PFSK-1 (cell line): Measurements from ENCODE around the gene FSHR.

Experiments
- FOXP2 ChIP-seq: optimal IDR thresholded peaks from 2 replicates; pipeline ENCODE3; 2011; ENCODE audit warnings: borderline replicate concordance, control low read depth, inconsistent platforms; ENCODE audit not compliant: insufficient read depth; ENCODE audit errors: extremely low read length, extremely low read depth
- POLR2AphosphoS5 ChIP-seq: IDR thresholded peaks from 2 replicates; pipeline ENCODE4 v1.6.1; 2012; ENCODE audit warnings: low read depth, mild to moderate bottlenecking, control low read depth, low read length, moderate library complexity
- REST ChIP-seq, 2 experiments: IDR thresholded peaks; 2 replicates each; pipeline versions ENCODE4 v1.6.1 to v1.8.0; 2011 to 2012; ENCODE audit warnings: low read depth in 2 of 2, low read length in 2 of 2, control low read depth in 1 of 2, inconsistent platforms in 1 of 2, mild to moderate bottlenecking in 1 of 2, moderate library complexity in 1 of 2; ENCODE audit not compliant: insufficient read depth in 1 of 2
- SIN3A ChIP-seq: IDR thresholded peaks from 2 replicates; pipeline ENCODE4 v1.6.1; 2012; ENCODE audit warnings: mild to moderate bottlenecking, low read length, moderate library complexity, borderline replicate concordance; ENCODE audit not compliant: insufficient read depth
- TAF1 ChIP-seq: IDR thresholded peaks from 2 replicates; pipeline ENCODE4 v1.6.1; 2012; ENCODE audit warnings: low read length, control low read depth, borderline replicate concordance; ENCODE audit not compliant: insufficient read depth

FSHR gene

GRCh38 chr2:49053156-49053555 is 101.2 kb downstream of the FSHR start:
- TF ChIP-seq POLR2AphosphoS5 = no peak
- TF ChIP-seq FOXP2 = no peak

- TF ChIP-seq SIN3A (no peak), FOXP2 (no peak), POLR2AphosphoS5 (no peak), TAF1 (no peak)
These were observed 104.0 kb downstream of the FSHR start for GRCh38 chr2:49050265-49050664.

- TF ChIP-seq REST (IDR thresholded peaks at IDR 0.05; ENCODE audit: insufficient read depth in 1 of 2, low read depth in 2 of 2, low read length in 2 of 2) (no peak), TAF1 (no peak), SIN3A (no peak), FOXP2 (no peak), POLR2AphosphoS5 (no peak)
These were observed 105.2 kb downstream of the FSHR start for GRCh38 chr2:49049161-49049560.

GRCh38 chr2:49045083-49045482 is 109.2 kb downstream of the FSHR start:
- TF ChIP-seq FOXP2 (no peak), TAF1 (no peak), REST (IDR thresholded peaks at IDR 0.05; ENCODE audit: insufficient read depth in 1 of 2, low read depth in 2 of 2, low read length in 2 of 2) (no peak), SIN3A (no peak), POLR2AphosphoS5 (no peak)

GRCh38 chr2:49044350-49045079 is 109.8 kb downstream of the FSHR start:
- TF ChIP-seq POLR2AphosphoS5 = no peak
- no peak for TF ChIP-seq SIN3A
- no peak for TF ChIP-seq FOXP2
- no peak for TF ChIP-seq TAF1
- no peak for TF ChIP-seq REST (IDR thresholded peaks at IDR 0.05; ENCODE audit: insufficient read depth in 1 of 2, low read depth in 2 of 2, low read length in 2 of 2)

GRCh38 chr2:49043405-49043982 is 110.8 kb downstream of the FSHR start:
- no peak for TF ChIP-seq POLR2AphosphoS5
- no peak for TF ChIP-seq REST (IDR thresholded peaks at IDR 0.05; ENCODE audit: insufficient read depth in 1 of 2, low read depth in 2 of 2, low read length in 2 of 2)
- no peak for TF ChIP-seq SIN3A
- TF ChIP-seq TAF1 = no peak
- TF ChIP-seq FOXP2 = no peak
